ENCODE data around the gene HMGB4. TPM values are rescaled to one million over a fixed set of nuclear protein-coding genes. Genes with fewer than 3 reads are reported as not detected.

Gene HMGB4, protein sequence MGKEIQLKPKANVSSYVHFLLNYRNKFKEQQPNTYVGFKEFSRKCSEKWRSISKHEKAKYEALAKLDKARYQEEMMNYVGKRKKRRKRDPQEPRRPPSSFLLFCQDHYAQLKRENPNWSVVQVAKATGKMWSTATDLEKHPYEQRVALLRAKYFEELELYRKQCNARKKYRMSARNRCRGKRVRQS
- not detected for polyA plus RNA-seq

DNA sequence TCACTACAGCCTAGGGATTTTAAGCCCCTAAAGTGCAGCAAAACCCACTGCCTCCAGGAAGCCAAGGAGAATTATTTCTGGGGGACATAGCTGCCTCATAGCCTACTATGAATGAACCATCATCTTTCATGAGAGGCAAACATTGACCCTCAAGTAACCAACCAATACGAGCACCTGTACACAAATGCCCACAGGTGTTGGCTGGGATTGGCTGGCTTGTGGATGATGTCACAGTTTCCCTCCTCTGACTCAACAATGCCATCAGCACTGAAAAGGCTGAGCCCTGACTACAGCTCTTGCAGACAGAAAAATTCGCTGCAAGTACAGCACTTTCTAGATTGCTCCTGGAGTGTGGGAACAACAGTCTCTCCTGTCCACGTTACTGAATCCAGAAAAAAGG is at the start of gene HMGB4:
Gene HMGB4 (plus strand): TSS at position 301 of the 400 bp plus-strand sequence. CDS start 113 bp downstream, outside the sequence.
- Mint-ChIP-seq H3K27ac (no peak within 1 kb of the TSS), H3K27me3 (peaks cover 1% of the 10 kb centered on the region), H3K4me1 (no peaks in the 10 kb centered on the region), H3K4me3 (no peak within 1 kb of the TSS), H3K36me3 (no peaks in the 10 kb centered on the region), H3K9me3 (no peaks in the 10 kb centered on the region)

DNA sequence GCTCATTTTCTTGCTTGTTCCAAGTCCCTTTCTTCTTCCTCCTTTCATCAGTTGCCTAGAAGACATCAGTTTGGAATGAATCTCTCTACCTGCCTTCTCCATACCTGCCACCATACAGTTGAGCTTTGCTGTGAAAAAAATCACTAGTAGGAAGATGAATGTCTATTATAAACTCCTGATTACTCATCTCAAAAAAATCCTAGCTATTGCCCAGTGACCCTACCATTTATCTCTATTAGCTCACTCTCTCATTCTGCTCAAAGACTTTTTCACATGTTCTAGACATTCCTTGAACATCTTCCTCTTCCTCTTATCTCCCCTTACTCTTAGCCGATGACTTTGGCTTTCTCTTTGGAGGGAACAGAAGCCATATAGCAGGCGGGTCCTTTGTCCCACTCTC is 49.7 kb upstream of the HMGB4 start:
- no peaks in the 10 kb centered on the region for H3K27me3 Mint-ChIP-seq
- H3K9me3 Mint-ChIP-seq = peaks cover 2 to 4% (median 3%) of the 10 kb centered on the region in 3 donors
- H3K4me3 Mint-ChIP-seq = no peak overlapping the region
- peak overlapping the region in 1 of 3 donors; percentile 42 for H3K27ac Mint-ChIP-seq
- H3K4me1 Mint-ChIP-seq = no peaks in the 10 kb centered on the region
- H3K36me3 Mint-ChIP-seq = no peaks in the 10 kb centered on the region

DNA sequence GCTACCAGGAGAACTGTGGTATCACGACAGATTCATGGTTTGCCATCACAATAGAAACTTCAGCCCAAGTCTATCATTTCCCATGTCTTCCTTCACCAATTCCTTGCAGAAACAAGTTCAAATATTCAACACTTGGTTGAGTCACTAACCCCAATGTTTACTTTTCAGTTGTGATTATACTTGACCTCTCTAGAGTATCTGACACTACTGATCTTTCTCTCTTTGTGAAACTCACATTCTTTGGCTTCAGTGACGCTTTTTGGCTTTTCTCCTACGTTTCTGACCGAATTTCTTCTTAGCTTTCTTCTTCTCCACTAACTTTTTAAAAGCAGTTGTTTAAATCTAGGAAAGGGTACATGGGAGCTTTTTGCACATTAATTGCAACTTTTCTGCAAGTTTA is 48.8 kb upstream of the HMGB4 start:
- H3K9me3 Mint-ChIP-seq = peaks cover 0 to 3% (median 2%) of the 10 kb centered on the region in 3 donors
- no peak overlapping the region for H3K27ac Mint-ChIP-seq
- no peak overlapping the region for H3K4me3 Mint-ChIP-seq
- H3K36me3 Mint-ChIP-seq = no peaks in the 10 kb centered on the region
- no peaks in the 10 kb centered on the region for H3K27me3 Mint-ChIP-seq
- no peaks in the 10 kb centered on the region for H3K4me1 Mint-ChIP-seq

DNA sequence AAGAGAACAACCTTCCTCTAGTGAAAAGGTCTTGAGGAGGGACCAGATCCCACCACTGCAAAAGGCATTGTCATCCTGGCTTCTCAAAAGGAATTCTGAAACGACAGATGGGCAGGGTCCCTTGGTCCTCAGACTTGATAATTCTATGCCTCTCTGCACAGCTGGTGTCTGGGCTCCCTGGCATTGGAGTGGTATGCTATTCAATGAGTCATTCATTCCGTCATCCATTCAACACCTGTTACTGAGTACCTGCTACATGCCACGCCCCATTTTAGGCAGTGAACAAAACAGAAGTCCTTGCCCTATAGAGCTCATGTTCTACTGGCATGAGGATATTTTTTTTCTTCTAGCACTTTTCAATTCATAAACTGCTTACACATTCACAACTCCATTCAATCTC is 45.8 kb upstream of the HMGB4 start:
- Mint-ChIP-seq H3K27me3 (no peaks in the 10 kb centered on the region), H3K36me3 (peaks cover 3% of the 10 kb centered on the region), H3K4me3 (no peak overlapping the region), H3K4me1 (no peaks in the 10 kb centered on the region), H3K27ac (no peak overlapping the region), H3K9me3 (peaks cover 0 to 5% (median 3%) of the 10 kb centered on the region in 3 donors)

DNA sequence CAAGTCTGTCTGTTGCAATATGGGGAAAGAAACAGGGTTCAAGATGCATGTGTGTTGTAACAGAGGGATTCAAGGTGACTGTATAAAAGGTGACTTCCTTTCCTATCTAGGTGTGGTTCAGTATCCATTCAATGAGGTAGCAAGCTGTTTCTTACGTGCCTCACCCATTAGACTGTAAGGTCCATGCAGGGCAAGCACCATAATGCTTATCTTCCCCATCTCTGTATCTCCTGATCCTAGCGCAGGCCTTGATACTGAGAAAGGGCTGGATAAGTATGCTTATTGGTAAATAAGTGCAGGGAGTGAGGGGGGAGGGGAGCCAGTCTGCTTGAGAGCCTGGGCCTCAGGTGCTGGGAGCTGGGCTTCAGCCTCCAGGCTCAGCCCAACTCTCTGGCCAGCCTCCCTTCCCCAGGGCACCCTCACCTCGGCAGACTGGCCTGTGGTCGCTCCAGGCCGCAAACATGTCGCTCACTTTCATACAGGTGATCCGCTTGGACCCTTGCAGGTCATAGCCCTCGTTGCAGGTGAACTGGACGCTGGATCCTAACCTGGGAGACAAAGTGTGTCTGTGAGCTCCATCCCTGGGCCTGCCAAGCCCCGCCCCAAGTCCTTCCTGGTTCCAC is 44.5 kb upstream of the HMGB4 start:
- Mint-ChIP-seq H3K4me1 (no peaks in the 10 kb centered on the region), H3K36me3 (peaks cover 3% of the 10 kb centered on the region), H3K9me3 (peaks cover 0 to 3% (median 2%) of the 10 kb centered on the region in 3 donors), H3K4me3 (no peak overlapping the region), H3K27me3 (peaks cover 3% of the 10 kb centered on the region), H3K27ac (no peak overlapping the region)

DNA sequence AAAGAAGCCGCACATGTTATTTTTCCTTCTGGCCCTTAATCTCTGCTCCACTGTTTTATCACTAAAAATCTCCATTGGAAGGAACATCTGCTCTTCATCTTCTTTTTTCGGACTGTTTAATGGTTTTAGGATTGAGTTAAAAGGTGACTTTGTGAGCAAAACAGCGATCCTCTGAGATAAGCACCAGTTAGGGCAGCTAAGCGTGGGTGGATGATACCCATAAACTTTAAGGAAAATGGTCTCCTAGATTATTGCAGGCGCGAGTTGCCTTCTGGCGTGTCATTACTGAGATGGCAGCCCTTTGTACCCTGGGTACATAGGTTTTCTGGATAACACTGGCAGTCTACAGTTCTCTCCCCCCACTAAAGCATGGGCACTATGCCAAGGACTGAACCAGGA is 44.0 kb upstream of the HMGB4 start:
- Mint-ChIP-seq H3K4me3 (no peak overlapping the region), H3K36me3 (peaks cover 3% of the 10 kb centered on the region), H3K27ac (no peak overlapping the region), H3K4me1 (no peaks in the 10 kb centered on the region), H3K9me3 (peaks cover 0 to 2% (median under 1%) of the 10 kb centered on the region in 3 donors), H3K27me3 (peaks cover 5% of the 10 kb centered on the region)

DNA sequence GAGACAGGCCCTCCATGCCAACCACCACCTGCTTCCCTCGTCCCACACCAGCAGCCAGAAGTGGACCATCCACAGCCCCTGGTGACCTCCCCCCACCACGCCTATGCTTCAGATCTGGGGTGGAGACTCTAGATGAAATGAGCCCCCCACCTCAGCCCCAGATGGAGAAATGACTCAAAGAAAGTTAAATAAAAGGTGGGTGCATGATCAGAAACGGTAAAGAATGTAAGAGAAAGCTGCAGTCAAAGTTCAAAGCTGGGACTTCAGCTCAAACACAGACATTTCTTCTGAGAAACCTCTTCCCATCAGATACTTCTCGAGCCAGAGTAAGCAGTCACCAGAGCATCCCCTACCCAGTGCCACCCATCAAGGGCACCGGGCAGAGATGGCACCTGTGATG is 43.1 kb upstream of the HMGB4 start:
- no peak overlapping the region for H3K27ac Mint-ChIP-seq
- no peaks in the 10 kb centered on the region for H3K4me1 Mint-ChIP-seq
- H3K4me3 Mint-ChIP-seq = no peak overlapping the region
- H3K9me3 Mint-ChIP-seq = peaks cover 0 to 2% (median 0%) of the 10 kb centered on the region in 3 donors
- H3K36me3 Mint-ChIP-seq = peaks cover 3% of the 10 kb centered on the region
- peaks cover 5% of the 10 kb centered on the region for H3K27me3 Mint-ChIP-seq

DNA sequence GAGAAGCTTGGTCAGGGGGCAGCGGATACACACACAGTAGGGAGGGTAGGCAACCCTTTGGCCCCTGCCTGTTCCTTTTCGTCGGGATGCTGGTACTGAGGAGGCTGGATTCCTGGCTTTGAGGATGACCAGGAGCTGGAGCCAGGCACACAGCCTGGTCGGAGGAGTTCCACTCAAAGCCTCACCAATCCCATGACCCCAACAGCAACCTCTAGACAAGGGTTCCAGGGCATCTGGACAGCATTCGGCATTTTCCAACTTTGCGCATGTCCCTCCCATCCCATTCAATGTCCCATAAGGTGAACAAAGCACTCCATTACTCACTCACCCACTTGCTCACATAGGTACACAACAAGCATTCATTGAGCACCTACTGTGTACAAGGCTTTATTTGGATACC is 42.6 kb upstream of the HMGB4 start:
- Mint-ChIP-seq H3K4me1 (no peaks in the 10 kb centered on the region), H3K27me3 (peaks cover 5% of the 10 kb centered on the region), H3K27ac (no peak overlapping the region), H3K9me3 (peaks cover 0 to 2% (median 0%) of the 10 kb centered on the region in 3 donors), H3K36me3 (peaks cover 3% of the 10 kb centered on the region), H3K4me3 (no peak overlapping the region)

DNA sequence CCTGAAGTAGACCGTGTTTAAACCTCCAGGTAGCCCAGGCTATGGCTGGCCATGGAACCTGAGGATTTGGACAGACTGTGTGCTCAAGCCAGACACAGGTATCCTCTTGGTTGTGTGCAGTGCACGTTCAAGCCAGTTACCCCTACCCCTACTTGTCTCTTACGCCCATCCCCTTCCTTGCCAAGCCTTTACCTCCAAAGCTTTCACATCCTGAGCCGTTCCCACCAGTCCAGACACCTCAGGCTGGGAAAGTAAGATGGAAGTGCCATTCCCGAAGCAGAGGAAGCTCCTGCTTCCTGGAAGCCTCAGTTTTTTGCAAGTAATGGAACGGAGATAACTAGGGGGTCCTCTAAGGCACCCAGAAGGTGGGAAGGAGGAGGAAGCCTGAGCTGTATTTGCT is 41.5 kb upstream of the HMGB4 start:
- Mint-ChIP-seq H3K27ac (no peak overlapping the region), H3K4me3 (no peak overlapping the region), H3K27me3 (peaks cover 6% of the 10 kb centered on the region), H3K36me3 (peaks cover 3% of the 10 kb centered on the region), H3K9me3 (peaks cover 0 to 2% (median 0%) of the 10 kb centered on the region in 3 donors), H3K4me1 (no peaks in the 10 kb centered on the region)

DNA sequence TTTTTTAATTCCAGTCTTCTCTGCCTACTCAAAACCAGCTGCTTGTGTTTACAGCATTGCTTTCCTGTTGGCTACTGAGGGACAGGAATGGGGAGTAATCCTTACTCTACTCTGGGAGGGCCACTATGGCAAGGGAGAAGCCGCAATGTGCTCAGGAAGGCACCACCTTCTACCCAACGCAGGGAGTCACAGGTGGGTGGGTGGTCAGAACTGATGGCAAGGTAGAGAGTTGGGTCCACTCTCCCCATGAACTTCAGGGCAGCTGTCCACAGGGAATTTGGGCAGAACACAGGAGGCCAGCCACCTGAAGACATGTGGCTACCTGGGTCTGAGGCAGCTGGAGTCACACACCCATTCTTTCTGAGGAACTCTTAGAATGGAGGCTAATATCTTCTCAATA is 40.5 kb upstream of the HMGB4 start:
- peaks cover 3% of the 10 kb centered on the region for H3K36me3 Mint-ChIP-seq
- no peak overlapping the region for H3K4me3 Mint-ChIP-seq
- peaks cover 0 to 2% (median 0%) of the 10 kb centered on the region in 3 donors for H3K9me3 Mint-ChIP-seq
- H3K27me3 Mint-ChIP-seq = peaks cover 6% of the 10 kb centered on the region
- no peak overlapping the region for H3K27ac Mint-ChIP-seq
- H3K4me1 Mint-ChIP-seq = no peaks in the 10 kb centered on the region

DNA sequence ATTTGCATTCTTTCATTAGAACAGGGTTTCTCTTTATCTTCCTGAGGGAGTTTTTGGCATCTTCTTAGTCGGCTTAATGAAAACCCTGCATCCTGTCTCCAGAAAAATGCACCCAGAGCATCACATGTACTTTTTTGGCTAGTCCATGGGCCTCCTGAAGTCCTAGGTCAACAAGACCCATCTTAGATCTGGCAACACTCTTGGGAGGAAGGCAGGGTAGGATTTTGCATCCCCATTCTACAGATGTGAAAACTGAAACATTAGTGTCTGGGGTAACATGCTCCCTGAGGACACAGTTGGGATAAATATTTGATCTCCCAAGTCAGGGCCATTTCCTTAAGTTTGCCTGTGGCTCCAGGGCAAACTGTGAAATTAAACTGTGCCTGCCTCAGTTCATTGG is 40.0 kb upstream of the HMGB4 start:
- peaks cover 0 to 2% (median 0%) of the 10 kb centered on the region in 3 donors for H3K9me3 Mint-ChIP-seq
- peaks cover 6% of the 10 kb centered on the region for H3K27me3 Mint-ChIP-seq
- H3K4me3 Mint-ChIP-seq = no peak overlapping the region

DNA sequence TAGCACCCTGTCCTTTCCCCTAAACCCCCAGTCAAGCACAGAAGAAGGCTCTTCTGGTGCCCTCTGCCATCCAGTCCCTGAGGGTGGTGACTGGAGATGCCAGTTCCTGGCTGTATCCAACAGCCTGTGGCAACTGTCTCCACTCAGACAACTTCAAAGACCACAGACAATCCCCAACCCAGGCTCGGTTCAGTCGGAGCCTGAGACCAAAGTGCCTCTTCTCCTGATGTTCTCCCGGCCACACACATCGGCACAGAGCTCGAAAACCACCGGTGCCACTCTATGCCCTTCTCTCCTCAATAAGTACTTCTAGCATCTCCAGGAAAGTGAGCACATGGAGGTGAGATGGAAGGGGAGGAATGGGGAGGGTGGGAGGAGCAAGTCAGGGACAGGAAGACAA is 39.6 kb upstream of the HMGB4 start:
- Mint-ChIP-seq H3K27me3 (peaks cover 6% of the 10 kb centered on the region), H3K9me3 (peaks cover 0 to 3% (median 0%) of the 10 kb centered on the region in 3 donors), H3K4me1 (no peaks in the 10 kb centered on the region), H3K36me3 (peaks cover 3% of the 10 kb centered on the region), H3K4me3 (no peak overlapping the region), H3K27ac (peak overlapping the region in 1 of 3 donors; percentile 53)

More for the DNA sequence above, 40.0 kb upstream of the HMGB4 start:
- Mint-ChIP-seq H3K27ac (no peak overlapping the region), H3K36me3 (peaks cover 3% of the 10 kb centered on the region), H3K4me1 (no peaks in the 10 kb centered on the region)

DNA sequence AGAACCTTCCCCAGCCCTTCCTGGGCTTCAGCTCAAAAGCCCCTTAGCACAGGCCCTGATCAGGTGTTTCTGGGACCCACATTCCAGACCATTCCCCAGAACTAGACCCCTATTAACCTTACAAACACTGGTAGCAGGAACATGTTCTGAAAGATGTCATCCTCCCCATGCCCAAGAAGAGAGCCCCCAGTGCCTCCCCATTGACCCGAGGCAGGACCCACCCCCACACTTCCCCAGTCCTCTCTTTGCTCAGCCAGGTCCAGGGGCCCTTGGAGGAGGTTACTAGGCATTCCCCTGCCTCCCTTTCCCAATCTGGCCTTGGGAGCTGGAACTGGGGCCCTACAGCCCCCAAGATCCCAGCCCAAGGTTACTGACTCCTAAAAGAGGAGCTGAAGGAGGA is 38.9 kb upstream of the HMGB4 start:
- H3K27me3 Mint-ChIP-seq = peaks cover 6% of the 10 kb centered on the region
- peaks cover 0 to 6% (median 2%) of the 10 kb centered on the region in 3 donors for H3K9me3 Mint-ChIP-seq
- H3K4me3 Mint-ChIP-seq = no peak overlapping the region
- H3K27ac Mint-ChIP-seq = peak overlapping the region in 2 of 3 donors; percentile 24 to 37
- no peaks in the 10 kb centered on the region for H3K4me1 Mint-ChIP-seq
- H3K36me3 Mint-ChIP-seq = peaks cover 3% of the 10 kb centered on the region

DNA sequence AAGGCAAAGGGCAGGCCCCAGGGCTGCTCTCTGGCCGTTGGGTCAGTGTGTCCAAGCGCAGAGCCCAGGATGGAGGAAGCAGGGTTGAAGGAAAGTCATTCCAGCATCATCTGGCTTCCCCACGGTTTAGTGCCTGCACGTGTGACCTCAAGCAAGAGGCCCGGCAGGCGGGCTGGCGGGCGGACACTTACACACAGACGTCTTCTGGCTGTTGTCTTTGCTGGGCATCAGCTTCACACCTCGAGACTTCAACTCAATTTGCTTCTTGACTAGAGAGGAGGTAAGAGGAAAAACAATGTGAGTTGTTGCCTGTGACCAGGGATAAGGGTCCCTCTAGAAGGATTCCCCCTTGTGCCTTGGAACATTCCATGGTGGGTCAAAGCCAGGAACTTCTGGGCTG is 38.4 kb upstream of the HMGB4 start:
- Mint-ChIP-seq H3K27me3 (peaks cover 6% of the 10 kb centered on the region), H3K27ac (peak overlapping the region in 2 of 3 donors; percentile 24 to 37), H3K4me3 (no peak overlapping the region), H3K4me1 (no peaks in the 10 kb centered on the region), H3K36me3 (peaks cover 3% of the 10 kb centered on the region), H3K9me3 (peaks cover 0 to 6% (median 2%) of the 10 kb centered on the region in 3 donors)

DNA sequence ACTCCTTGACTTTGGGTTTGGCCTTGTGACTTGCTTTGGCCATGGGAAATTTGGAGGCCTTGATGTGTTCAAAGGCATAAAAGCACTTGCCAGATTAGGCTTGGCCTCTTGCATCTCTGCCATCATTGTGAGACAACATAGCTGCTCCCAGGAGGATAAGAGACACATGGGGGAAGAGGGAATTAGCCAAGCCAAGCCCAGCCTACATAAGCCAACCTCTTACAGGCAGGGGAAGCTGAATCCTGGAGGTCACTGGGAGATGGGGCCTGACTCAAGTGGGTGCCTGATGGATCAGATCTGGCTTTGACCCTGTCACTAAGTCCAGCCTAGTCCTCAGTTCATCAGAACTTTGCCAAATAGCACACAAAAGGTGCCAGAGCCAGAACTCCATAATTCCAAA is 37.6 kb upstream of the HMGB4 start:
- Mint-ChIP-seq H3K4me3 (no peak overlapping the region), H3K4me1 (no peaks in the 10 kb centered on the region), H3K27me3 (peaks cover 6% of the 10 kb centered on the region), H3K9me3 (peaks cover 0 to 6% (median 2%) of the 10 kb centered on the region in 3 donors), H3K27ac (no peak overlapping the region), H3K36me3 (peaks cover 3% of the 10 kb centered on the region)

DNA sequence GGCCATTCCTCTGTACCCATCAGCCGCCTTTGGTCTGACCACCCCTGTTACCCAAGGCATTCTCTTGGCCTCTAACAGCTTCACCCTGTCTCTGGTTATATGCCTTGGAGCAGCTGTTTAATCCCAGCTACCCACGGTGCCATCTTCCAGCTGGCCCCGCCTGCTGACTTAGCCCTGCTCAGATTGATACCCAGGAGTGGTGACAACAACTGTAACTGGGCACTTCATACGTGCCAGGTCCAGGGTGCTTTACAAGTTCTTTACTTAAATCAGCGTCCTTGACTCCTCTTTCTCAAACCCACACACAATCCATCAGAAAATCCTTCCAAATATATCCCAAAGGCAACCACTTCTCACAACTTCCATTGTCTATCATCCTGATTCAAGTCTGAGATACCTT is 37.2 kb upstream of the HMGB4 start:
- Mint-ChIP-seq H3K4me3 (no peak overlapping the region), H3K36me3 (peaks cover under 1% of the 10 kb centered on the region), H3K4me1 (no peaks in the 10 kb centered on the region), H3K27me3 (peaks cover 6% of the 10 kb centered on the region), H3K9me3 (peaks cover 0 to 4% (median 2%) of the 10 kb centered on the region in 3 donors), H3K27ac (no peak overlapping the region)

Data from IgD-negative memory B cell (primary cell).